Endometrial microvascular endothelial cells (primary cell): Measurements from ENCODE around the gene EFCAB11. TPM values are rescaled to one million over a fixed set of nuclear protein-coding genes. Genes with fewer than 3 reads are reported as not detected.
"Not testable (repeated sequence)": the region's sequence is repeated elsewhere in the genome, so short reads cannot be mapped to it uniquely, and the experiment has no call there.

Experiments used
- in situ Hi-C: cut with HindIII; loops from 2 replicates; pipeline ENCODE4 v1.10.0; 2017; ENCODE audit warnings: low sequenced_read_pairs, low pct_unique_long_range_greater_than_20kb; ENCODE audit errors: inconsistent ontology term
- total RNA-seq: library from RNA; depleted of rRNA; stranded (reverse); fragments of >200 nt; gene quantifications from one replicate; pipeline ENCODE4 v1.2.3, GENCODE V29; 2015; ENCODE audit errors: inconsistent ontology term

The EFCAB11 gene
- total RNA-seq, 1 donor from 2014 or later: 2.1 TPM

- in situ Hi-C loops: no loop called here
Observed at GRCh38 chr14:89918721-89919120, 35.8 kb downstream of the EFCAB11 start.

DNA sequence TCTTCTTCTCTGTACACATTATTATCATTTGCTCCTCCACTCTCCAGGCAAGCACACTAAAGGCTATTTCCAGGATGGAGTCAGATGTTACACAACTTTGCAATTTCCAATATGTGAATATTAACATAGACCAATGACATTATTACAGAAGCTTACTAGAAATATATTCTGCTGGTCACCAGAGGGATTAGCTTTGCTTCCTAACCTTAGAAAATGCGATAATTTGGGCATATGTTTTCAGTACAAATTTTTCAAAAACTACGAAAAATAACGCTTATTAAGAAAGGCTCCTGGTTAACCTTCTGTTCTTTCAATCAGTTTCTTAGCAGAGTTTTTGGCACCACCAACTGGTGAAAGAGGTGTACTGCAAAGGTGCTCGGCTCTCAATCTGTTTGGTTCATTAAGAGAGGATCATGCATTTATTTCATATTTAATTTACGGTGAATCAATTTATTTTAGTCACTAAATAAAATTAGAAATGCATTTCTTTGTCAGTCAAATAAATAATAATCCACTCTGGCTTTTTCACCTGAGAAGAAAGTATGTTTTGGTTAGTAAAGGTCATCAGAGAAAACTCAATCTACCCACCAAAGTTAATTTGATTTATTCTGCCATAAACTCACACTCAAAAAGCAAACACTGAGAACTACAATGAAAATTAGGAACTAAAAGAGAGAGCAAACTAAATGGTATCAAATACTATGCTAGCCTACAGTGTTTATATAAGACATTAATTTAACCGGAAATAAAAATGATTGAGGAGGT is 39.2 kb downstream of the EFCAB11 start:
- in situ Hi-C loops: no loop called here

GRCh38 chr14:89912667-89913211 is 41.8 kb downstream of the EFCAB11 start:
- in situ Hi-C loops: no loop called here

DNA sequence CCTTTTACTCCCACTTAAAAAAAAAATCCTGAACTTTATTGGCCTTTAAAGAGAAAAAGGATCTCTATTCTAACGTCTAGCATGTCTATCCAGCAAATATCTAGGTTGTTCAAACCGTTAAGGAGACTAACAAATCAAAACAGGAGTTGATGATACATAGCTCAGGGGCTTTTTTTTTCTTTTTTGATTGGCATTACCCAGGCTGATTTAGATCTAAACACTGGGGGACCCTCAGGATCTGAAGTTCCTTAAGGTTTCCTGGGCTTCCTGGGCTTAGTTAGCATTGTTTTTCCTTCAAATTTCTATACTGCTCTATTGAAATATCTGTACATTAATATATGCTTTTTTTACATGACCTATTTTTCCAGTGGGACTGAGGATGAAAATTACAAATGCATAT is 42.3 kb downstream of the EFCAB11 start:
- in situ Hi-C loops: no loop called here

GRCh38 chr14:89911010-89911919 is 43.3 kb downstream of the EFCAB11 start:
- in situ Hi-C loops: no loop called here

- in situ Hi-C loops: no loop called here
Observed at GRCh38 chr14:89910691-89911009, 43.9 kb downstream of the EFCAB11 start.

DNA sequence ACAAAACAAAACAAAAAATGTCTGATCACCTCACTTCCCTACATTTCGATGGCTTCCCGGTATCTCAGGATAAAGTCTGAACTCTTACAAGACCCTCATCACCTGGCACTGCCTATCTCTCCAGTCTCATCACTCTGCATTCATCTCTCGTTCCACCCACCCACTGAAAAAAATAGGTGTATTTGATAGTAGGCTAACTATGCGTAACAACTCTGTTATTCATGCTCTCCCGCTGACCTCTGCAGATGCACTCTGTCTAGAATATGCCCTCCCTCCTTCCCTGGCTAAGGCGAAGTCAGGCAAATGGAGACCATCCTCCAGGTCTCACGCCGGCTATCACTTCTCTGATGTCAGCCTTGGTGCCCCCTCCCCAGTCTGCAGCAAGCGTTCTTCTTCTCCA is 44.9 kb downstream of the EFCAB11 start:
- in situ Hi-C loops: no loop called here

DNA sequence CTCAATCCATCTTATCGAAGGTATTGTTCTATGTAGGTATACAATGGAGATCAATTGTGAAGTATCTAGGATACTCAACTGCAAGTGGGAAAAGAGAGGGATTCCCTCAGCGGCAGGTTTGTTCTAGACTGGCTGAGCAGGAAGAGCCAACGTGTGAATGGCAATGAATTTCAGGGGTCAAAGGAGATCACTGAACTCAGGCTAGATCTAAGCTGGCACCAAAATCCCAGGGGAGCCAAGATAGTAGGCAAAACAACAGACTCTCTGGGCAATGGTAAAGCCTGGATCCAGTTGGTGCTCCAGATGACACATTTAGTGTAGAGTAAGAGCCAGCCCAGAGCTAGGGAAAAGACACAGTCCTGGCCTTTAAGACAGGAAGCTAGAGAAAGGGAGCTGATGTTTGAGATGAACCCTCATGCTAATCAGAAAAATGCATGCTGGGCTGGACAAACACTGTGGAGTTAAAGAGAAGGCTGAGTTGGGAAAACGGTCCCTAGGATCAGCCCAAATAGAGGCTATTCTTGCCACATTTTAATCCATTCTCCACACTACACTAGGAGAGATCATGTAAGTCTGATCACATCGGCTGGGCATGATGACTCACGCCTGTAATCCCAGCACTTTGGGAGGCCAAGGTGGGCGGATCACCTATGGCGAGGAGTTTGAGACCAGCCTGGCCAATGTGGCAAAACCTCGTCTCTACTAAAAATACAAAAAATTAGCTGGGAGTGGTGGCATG is 45.6 kb downstream of the EFCAB11 start:
- in situ Hi-C loops: no loop called here

- in situ Hi-C loops: no loop called here
Observed at GRCh38 chr14:89907655-89908054, 46.9 kb downstream of the EFCAB11 start.

DNA sequence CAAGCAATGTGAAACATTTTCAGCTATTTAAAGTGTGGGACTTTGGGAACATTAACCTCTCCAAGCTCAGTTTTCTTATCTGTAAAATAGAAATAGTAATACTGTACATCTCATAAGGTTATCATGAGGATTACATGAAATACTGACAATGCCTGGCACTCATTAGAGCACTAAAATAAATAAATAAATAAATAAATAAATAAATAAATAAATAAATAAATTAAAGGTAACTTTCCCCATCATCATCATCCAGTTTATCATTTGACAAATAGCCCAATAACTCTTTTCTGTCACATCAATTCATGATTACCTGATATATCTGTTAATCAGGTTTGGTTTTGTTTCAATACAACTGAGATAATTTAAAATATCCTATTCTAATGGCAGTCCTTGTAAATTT is 48.5 kb downstream of the EFCAB11 start:
- in situ Hi-C loops: no loop called here

DNA sequence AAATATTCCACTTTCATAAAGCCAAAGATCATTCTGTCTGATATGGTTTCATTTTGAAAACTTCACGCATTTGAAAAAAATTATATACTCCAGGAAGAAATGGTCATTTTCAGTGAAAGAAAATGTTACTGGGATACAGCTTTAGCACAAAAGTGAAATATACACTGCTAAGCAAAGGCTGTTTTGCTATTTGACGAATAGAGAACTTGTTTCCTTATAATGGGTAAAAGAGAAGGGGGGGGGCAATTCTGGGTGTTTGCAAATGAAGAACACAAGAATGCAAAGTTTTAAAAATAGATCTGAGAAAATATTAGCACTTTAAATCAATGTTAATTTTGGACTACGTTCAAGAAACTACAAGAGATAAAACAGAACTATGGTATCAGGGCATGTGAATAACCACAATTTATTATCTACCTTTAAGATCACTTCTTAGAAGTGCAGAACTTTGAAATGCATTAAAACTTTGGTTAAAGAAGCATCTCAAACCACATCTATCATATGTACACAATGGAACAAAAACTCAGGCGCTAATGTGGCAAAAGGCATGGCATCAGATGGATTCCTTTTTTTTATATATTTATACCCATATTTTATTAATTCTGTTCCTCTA is 51.1 kb downstream of the EFCAB11 start:
- in situ Hi-C loops: no loop called here

DNA sequence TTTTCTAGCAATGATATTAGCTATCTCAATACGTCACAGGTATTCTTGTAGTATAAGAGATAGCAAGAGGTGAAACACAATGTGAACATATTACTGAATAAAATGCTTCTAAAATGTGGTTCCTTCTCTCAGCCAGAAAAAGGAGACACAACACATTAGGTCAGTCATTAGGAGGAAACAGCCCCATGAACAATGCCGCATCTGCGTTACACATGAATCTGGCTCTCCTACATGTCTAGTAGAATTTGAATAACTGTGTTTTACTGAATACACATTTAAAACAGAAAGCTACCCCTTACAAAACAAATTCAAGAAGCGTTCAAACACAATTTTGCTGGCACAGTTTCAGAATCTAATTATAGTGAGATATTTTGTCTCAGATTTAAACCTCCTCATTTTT is 51.6 kb downstream of the EFCAB11 start:
- in situ Hi-C loops: no loop called here

GRCh38 chr14:89900802-89901201 is 53.7 kb downstream of the EFCAB11 start:
- in situ Hi-C loops: no loop called here

DNA sequence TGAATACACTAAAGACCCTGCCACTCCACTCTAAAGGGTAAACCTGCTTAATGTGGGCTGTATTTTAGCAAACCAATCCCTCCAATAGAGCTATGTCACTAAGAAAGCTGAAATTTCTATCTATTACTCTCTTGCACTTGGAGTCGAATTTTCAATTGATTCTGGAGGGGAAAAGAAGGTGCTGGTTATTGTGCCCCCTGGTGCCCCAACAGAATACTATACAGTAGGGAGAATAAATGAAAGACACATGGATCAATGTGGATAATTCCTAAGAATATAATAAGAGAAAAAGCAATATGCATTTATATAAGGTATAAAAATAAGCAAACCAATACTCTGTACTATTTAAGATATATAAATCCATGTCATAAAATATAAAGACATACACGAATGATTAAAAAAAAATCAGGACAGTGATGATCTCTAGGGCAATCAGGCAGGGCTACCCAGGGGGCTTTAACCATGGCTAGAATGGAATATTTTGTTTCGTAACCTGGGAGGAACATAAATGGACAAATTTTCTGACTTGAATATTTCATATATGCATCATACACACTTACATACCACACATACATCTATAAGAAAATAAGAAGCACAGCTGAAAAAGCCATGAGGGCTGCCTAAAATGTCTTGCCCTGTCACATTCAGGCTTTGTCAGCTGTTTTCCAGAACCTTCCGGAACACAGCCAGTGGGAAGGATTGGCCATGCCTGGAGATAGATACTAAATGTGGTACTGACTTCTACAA is 54.4 kb downstream of the EFCAB11 start:
- in situ Hi-C loops: no loop called here

GRCh38 chr14:89899291-89899690 is 55.2 kb downstream of the EFCAB11 start:
- in situ Hi-C loops: no loop called here

DNA sequence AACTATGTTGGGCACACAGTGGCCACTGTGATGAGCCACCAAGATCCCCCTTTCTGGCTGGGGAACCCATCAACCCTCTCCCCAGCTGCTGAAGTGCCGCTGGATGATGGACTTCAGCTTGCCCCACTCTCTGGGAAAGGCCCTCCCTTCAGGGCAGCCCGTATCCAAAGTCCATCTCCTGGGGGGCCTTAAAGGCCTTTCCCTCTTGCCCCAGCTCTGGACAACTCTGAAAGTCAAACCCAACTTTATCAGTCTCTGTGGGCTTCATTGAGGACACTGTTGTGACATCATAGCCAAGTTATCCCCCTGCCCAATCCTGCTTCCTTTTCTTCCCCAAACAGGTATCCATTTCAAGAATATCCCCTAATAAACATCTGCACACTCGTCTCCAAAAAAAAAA is 61.1 kb downstream of the EFCAB11 start:
- in situ Hi-C loops: not testable (repeated sequence)

- in situ Hi-C loops: no loop called here
Observed at GRCh38 chr14:89892953-89893352, 61.6 kb downstream of the EFCAB11 start.

DNA sequence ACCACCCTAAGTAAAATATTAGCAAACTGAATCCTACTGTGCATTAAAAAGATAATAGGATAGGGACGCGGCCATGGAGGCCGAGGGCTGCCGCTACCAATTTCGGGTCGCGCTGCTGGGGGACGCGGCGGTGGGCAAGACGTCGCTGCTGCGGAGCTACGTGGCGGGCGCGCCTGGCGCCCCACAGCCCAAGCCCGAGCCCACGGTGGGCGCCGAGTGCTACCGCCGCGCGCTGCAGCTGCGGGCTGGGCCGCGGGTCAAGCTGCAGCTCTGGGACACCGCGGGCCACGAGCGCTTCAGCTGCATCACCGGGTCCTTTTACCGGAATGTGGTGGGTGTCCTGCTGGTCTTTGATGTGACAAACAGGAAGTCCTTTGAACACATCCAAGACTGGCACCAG is 62.8 kb downstream of the EFCAB11 start:
- in situ Hi-C loops: not testable (repeated sequence)
